Measurements from ENCODE around the gene SNAP29. TPM values are rescaled to one million over a fixed set of nuclear protein-coding genes. Genes with fewer than 3 reads are reported as not detected.

Gene SNAP29
- 55.0 TPM for polyA plus RNA-seq (2013, experiment 1 of 2)
- polyA plus RNA-seq (2013, experiment 2 of 2) = 52.0 TPM

- 2% methylated on average over 65 of the region's 100 CpGs for WGBS
- Histone ChIP-seq H3K79me1 (replicated peaks; ENCODE audit: low read length, poor library complexity, severe bottlenecking) (peaks cover 29% of the 10 kb centered on the region), H3K4me3 (ENCODE audit: insufficient read depth in 1 of 2, low read depth in 1 of 2, low read length in 2 of 2) (peak within 1 kb of the TSS; percentile 82 to 90), H2AK5ac (ENCODE audit: low read length, severe bottlenecking) (no peak within 1 kb of the TSS), H2BK15ac (ENCODE audit: low read depth, poor library complexity, severe bottlenecking) (peak within 1 kb of the TSS; percentile 90), H3K4me2 (ENCODE audit: low read length, poor library complexity, severe bottlenecking) (peak within 1 kb of the TSS; percentile 67), H2BK12ac (ENCODE audit: low read length in 2 of 2) (peak within 1 kb of the TSS; percentile 69 to 84), H2AFZ (ENCODE audit: low read depth, low read length) (peak within 1 kb of the TSS; percentile 95), H3K36me3 (ENCODE audit: control insufficient read depth in 1 of 2, insufficient read depth in 2 of 2, low read depth in 1 of 2, low read length in 2 of 2) (peaks cover 3 to 14% of the 10 kb centered on the region in 2 experiments), H3K27me3 (ENCODE audit: control insufficient read depth in 1 of 2, insufficient read depth in 1 of 2, low read length in 2 of 2) (no peaks in the 10 kb centered on the region), H3K23ac (ENCODE audit: low read length in 2 of 2) (peak within 1 kb of the TSS in 1 of 2 experiments; percentile 95), H3K9me3 (ENCODE audit: control insufficient read depth, low read length) (no peaks in the 10 kb centered on the region), H2BK120ac (ENCODE audit: low read depth, low read length) (peak within 1 kb of the TSS; percentile 88), H3K14ac (ENCODE audit: low read length in 2 of 2) (peak within 1 kb of the TSS in 1 of 2 experiments; percentile 82), H3K9ac (ENCODE audit: low read length) (peak within 1 kb of the TSS; percentile 94), H4K91ac (ENCODE audit: low read length) (peak within 1 kb of the TSS; percentile 90), H3K4me1 (ENCODE audit: control insufficient read depth, insufficient read depth, low read depth, low read length) (peaks cover 10% of the 10 kb centered on the region), H3K18ac (ENCODE audit: low read depth in 1 of 2, low read length in 2 of 2) (peak within 1 kb of the TSS; percentile 93 to 97), H3K4ac (ENCODE audit: low read depth in 1 of 2, low read length in 2 of 2) (peak within 1 kb of the TSS; percentile 87 to 89), H3K27ac (ENCODE audit: low read length, poor library complexity, severe bottlenecking) (peak within 1 kb of the TSS; percentile 63), H2BK5ac (ENCODE audit: low read depth, low read length, poor library complexity, severe bottlenecking) (no peak within 1 kb of the TSS), H4K8ac (ENCODE audit: low read length) (peak within 1 kb of the TSS; percentile 85)
- DNase-seq = peak; percentile 98
Measured at GRCh38 chr22:20858615-20859416, at the start of gene SNAP29, which contains the start of gene PI4KA. TSS of gene SNAP29 (plus strand) at chr22:20859007. CDS start at chr22:20859111, 104 bp downstream. TSS of gene PI4KA (minus strand) at chr22:20858811. CDS start at chr22:20858725, 86 bp downstream.

GRCh38 chr22:20809538-20810185 is 49.1 kb upstream of the SNAP29 start:
- WGBS = 91% methylated on average over 5 of the region's 6 CpGs
- Histone ChIP-seq H2BK15ac (ENCODE audit: low read depth, poor library complexity, severe bottlenecking) (no peak overlapping the region), H2BK120ac (ENCODE audit: low read depth, low read length) (no peak overlapping the region), H3K79me1 (replicated peaks; ENCODE audit: low read length, poor library complexity, severe bottlenecking) (peaks cover under 1% of the 10 kb centered on the region), H4K91ac (ENCODE audit: low read length) (no peak overlapping the region), H3K4me2 (ENCODE audit: low read length, poor library complexity, severe bottlenecking) (no peak overlapping the region), H3K14ac (ENCODE audit: low read length in 2 of 2) (no peak overlapping the region), H3K4me3 (ENCODE audit: insufficient read depth in 1 of 2, low read depth in 1 of 2, low read length in 2 of 2) (no peak overlapping the region), H3K4me1 (ENCODE audit: control insufficient read depth, insufficient read depth, low read depth, low read length) (peaks cover 11% of the 10 kb centered on the region), H3K9ac (ENCODE audit: low read length) (no peak overlapping the region), H3K23ac (ENCODE audit: low read length in 2 of 2) (no peak overlapping the region), H3K18ac (ENCODE audit: low read depth in 1 of 2, low read length in 2 of 2) (no peak overlapping the region), H2BK5ac (ENCODE audit: low read depth, low read length, poor library complexity, severe bottlenecking) (no peak overlapping the region), H2BK12ac (ENCODE audit: low read length in 2 of 2) (no peak overlapping the region), H3K9me3 (ENCODE audit: control insufficient read depth, low read length) (no peaks in the 10 kb centered on the region), H3K36me3 (ENCODE audit: control insufficient read depth in 1 of 2, insufficient read depth in 2 of 2, low read depth in 1 of 2, low read length in 2 of 2) (peaks cover 21 to 77% of the 10 kb centered on the region in 2 experiments), H3K27ac (ENCODE audit: low read length, poor library complexity, severe bottlenecking) (no peak overlapping the region), H4K8ac (ENCODE audit: low read length) (no peak overlapping the region), H3K27me3 (ENCODE audit: control insufficient read depth in 1 of 2, insufficient read depth in 1 of 2, low read length in 2 of 2) (no peaks in the 10 kb centered on the region), H2AFZ (ENCODE audit: low read depth, low read length) (no peak overlapping the region), H3K4ac (ENCODE audit: low read depth in 1 of 2, low read length in 2 of 2) (no peak overlapping the region), H2AK5ac (ENCODE audit: low read length, severe bottlenecking) (no peak overlapping the region)
- no peak for DNase-seq

DNA sequence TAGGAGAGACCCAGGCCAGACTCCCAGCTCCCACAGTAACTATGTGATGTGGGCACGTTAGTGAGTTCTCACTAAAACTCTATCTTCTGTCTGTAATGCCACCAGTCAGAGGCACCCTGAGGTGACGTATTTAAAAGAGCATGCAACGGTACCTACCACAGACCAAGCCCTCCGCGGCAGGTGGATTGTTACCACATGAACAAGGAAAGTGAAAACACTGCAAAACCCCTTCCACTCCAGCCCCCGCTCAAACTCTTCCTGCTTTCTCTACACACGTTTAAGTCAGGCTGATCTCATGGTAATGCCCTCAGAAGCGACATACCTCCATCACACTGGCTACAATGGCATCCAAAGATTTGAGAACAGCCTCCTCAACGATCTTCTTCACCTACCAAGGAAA is 48.2 kb upstream of the SNAP29 start:
- Histone ChIP-seq H3K23ac (ENCODE audit: low read length in 2 of 2) (no peak overlapping the region), H3K27me3 (ENCODE audit: control insufficient read depth in 1 of 2, insufficient read depth in 1 of 2, low read length in 2 of 2) (no peaks in the 10 kb centered on the region), H3K9ac (ENCODE audit: low read length) (no peak overlapping the region), H3K14ac (ENCODE audit: low read length in 2 of 2) (no peak overlapping the region), H2AK5ac (ENCODE audit: low read length, severe bottlenecking) (no peak overlapping the region), H3K4ac (ENCODE audit: low read depth in 1 of 2, low read length in 2 of 2) (no peak overlapping the region), H3K4me2 (ENCODE audit: low read length, poor library complexity, severe bottlenecking) (no peak overlapping the region), H3K27ac (ENCODE audit: low read length, poor library complexity, severe bottlenecking) (no peak overlapping the region), H3K36me3 (ENCODE audit: control insufficient read depth in 1 of 2, insufficient read depth in 2 of 2, low read depth in 1 of 2, low read length in 2 of 2) (peaks cover 17 to 74% of the 10 kb centered on the region in 2 experiments), H2BK120ac (ENCODE audit: low read depth, low read length) (no peak overlapping the region), H2BK5ac (ENCODE audit: low read depth, low read length, poor library complexity, severe bottlenecking) (no peak overlapping the region), H3K18ac (ENCODE audit: low read depth in 1 of 2, low read length in 2 of 2) (no peak overlapping the region), H3K9me3 (ENCODE audit: control insufficient read depth, low read length) (no peaks in the 10 kb centered on the region), H2AFZ (ENCODE audit: low read depth, low read length) (no peak overlapping the region), H4K8ac (ENCODE audit: low read length) (no peak overlapping the region), H2BK15ac (ENCODE audit: low read depth, poor library complexity, severe bottlenecking) (peak overlapping the region; percentile 46), H4K91ac (ENCODE audit: low read length) (no peak overlapping the region), H3K4me1 (ENCODE audit: control insufficient read depth, insufficient read depth, low read depth, low read length) (peaks cover 11% of the 10 kb centered on the region), H3K79me1 (replicated peaks; ENCODE audit: low read length, poor library complexity, severe bottlenecking) (no peaks in the 10 kb centered on the region), H2BK12ac (ENCODE audit: low read length in 2 of 2) (no peak overlapping the region), H3K4me3 (ENCODE audit: insufficient read depth in 1 of 2, low read depth in 1 of 2, low read length in 2 of 2) (no peak overlapping the region)
- no peak for DNase-seq
- WGBS = 96% methylated on average over 9 of the region's 9 CpGs

- Histone ChIP-seq H2AFZ (ENCODE audit: low read depth, low read length) (no peak overlapping the region), H3K36me3 (ENCODE audit: control insufficient read depth in 1 of 2, insufficient read depth in 2 of 2, low read depth in 1 of 2, low read length in 2 of 2) (peaks cover 21 to 73% of the 10 kb centered on the region in 2 experiments), H3K4me2 (ENCODE audit: low read length, poor library complexity, severe bottlenecking) (no peak overlapping the region), H3K4me1 (ENCODE audit: control insufficient read depth, insufficient read depth, low read depth, low read length) (peaks cover 9% of the 10 kb centered on the region), H2BK5ac (ENCODE audit: low read depth, low read length, poor library complexity, severe bottlenecking) (no peak overlapping the region), H2AK5ac (ENCODE audit: low read length, severe bottlenecking) (peak overlapping the region; percentile 79), H3K23ac (ENCODE audit: low read length in 2 of 2) (no peak overlapping the region), H2BK120ac (ENCODE audit: low read depth, low read length) (no peak overlapping the region), H4K91ac (ENCODE audit: low read length) (no peak overlapping the region), H3K4me3 (ENCODE audit: insufficient read depth in 1 of 2, low read depth in 1 of 2, low read length in 2 of 2) (no peak overlapping the region), H3K18ac (ENCODE audit: low read depth in 1 of 2, low read length in 2 of 2) (no peak overlapping the region), H3K9me3 (ENCODE audit: control insufficient read depth, low read length) (no peaks in the 10 kb centered on the region), H3K9ac (ENCODE audit: low read length) (no peak overlapping the region), H2BK15ac (ENCODE audit: low read depth, poor library complexity, severe bottlenecking) (no peak overlapping the region), H4K8ac (ENCODE audit: low read length) (no peak overlapping the region), H3K79me1 (replicated peaks; ENCODE audit: low read length, poor library complexity, severe bottlenecking) (no peaks in the 10 kb centered on the region), H3K14ac (ENCODE audit: low read length in 2 of 2) (no peak overlapping the region), H2BK12ac (ENCODE audit: low read length in 2 of 2) (no peak overlapping the region), H3K27me3 (ENCODE audit: control insufficient read depth in 1 of 2, insufficient read depth in 1 of 2, low read length in 2 of 2) (no peaks in the 10 kb centered on the region), H3K4ac (ENCODE audit: low read depth in 1 of 2, low read length in 2 of 2) (no peak overlapping the region), H3K27ac (ENCODE audit: low read length, poor library complexity, severe bottlenecking) (no peak overlapping the region)
- no peak for DNase-seq
- no CpG with 5 or more reads among the region's 1 CpG for WGBS
Measured at GRCh38 chr22:20811171-20811570, 47.6 kb upstream of the SNAP29 start.
